ENCODE results near the gene PPP2R5A.

Gene PPP2R5A

GRCh38 chr1:212284744-212285684, at the start of gene PPP2R5A:
Gene PPP2R5A (plus strand): TSS chr1:212285410. CDS start chr1:212286111, 701 bp downstream.
- DNase-seq (ENCODE audit: low spot score): peak; percentile 100

- no peak for DNase-seq (ENCODE audit: low spot score)
These were observed 49.4 kb upstream of the PPP2R5A start for GRCh38 chr1:212235857-212236256.

GRCh38 chr1:212236664-212237220, 48.5 kb upstream of the PPP2R5A start:
- no peak for DNase-seq (ENCODE audit: low spot score)

GRCh38 chr1:212237651-212238050, 47.6 kb upstream of the PPP2R5A start:
- no peak for DNase-seq (ENCODE audit: low spot score)

GRCh38 chr1:212238552-212238951, 46.7 kb upstream of the PPP2R5A start:
- DNase-seq (ENCODE audit: low spot score): peak; percentile 52

GRCh38 chr1:212241501-212241900, 43.7 kb upstream of the PPP2R5A start:
- no peak for DNase-seq (ENCODE audit: low spot score)

- DNase-seq (ENCODE audit: low spot score): no peak
These were observed 43.3 kb upstream of the PPP2R5A start for GRCh38 chr1:212241957-212242287.

GRCh38 chr1:212242288-212242984, 42.8 kb upstream of the PPP2R5A start:
- peak; percentile 28 for DNase-seq (ENCODE audit: low spot score)

- no peak for DNase-seq (ENCODE audit: low spot score)
These were observed 42.3 kb upstream of the PPP2R5A start for GRCh38 chr1:212242985-212243308.

GRCh38 chr1:212244441-212244840, 40.8 kb upstream of the PPP2R5A start:
- DNase-seq (ENCODE audit: low spot score): no peak

GRCh38 chr1:212247179-212247721, 38.0 kb upstream of the PPP2R5A start:
- no peak for DNase-seq (ENCODE audit: low spot score)

GRCh38 chr1:212247988-212248387, 37.2 kb upstream of the PPP2R5A start:
- DNase-seq (ENCODE audit: low spot score): no peak

GRCh38 chr1:212254853-212255363, 30.3 kb upstream of the PPP2R5A start:
- no peak for DNase-seq (ENCODE audit: low spot score)

GRCh38 chr1:212255705-212256307, 29.4 kb upstream of the PPP2R5A start:
- DNase-seq (ENCODE audit: low spot score): no peak

- no peak for DNase-seq (ENCODE audit: low spot score)
These were observed 28.8 kb upstream of the PPP2R5A start for GRCh38 chr1:212256369-212256768.

GRCh38 chr1:212257157-212257556, 28.1 kb upstream of the PPP2R5A start:
- no peak for DNase-seq (ENCODE audit: low spot score)

GRCh38 chr1:212259693-212260480, 25.3 kb upstream of the PPP2R5A start:
- no peak for DNase-seq (ENCODE audit: low spot score)

GRCh38 chr1:212260557-212261355, 24.5 kb upstream of the PPP2R5A start:
- DNase-seq (ENCODE audit: low spot score): no peak

- no peak for DNase-seq (ENCODE audit: low spot score)
These were observed 23.8 kb upstream of the PPP2R5A start for GRCh38 chr1:212261361-212261929.

- DNase-seq (ENCODE audit: low spot score): no peak
These were observed 18.2 kb upstream of the PPP2R5A start for GRCh38 chr1:212267017-212267416.

Measured in Ammon's horn (tissue), 1 donor.